HFF-Myc (cell line): Measurements from ENCODE around the gene PROM2.

Experiments
- DNase-seq: peaks from one replicate; pipeline ENCODE4 v3.0.0-alpha.2; 2011; ENCODE audit warnings: low read depth; ENCODE audit errors: extremely low read depth
- H3K4me3 ChIP-seq: replicated peaks from 2 replicates; pipeline ENCODE4 v1.5.1; 2011; ENCODE audit warnings: low read depth, mild to moderate bottlenecking, control low read depth, low read length
- CTCF ChIP-seq: IDR thresholded peaks from 2 replicates; pipeline ENCODE4 v1.5.1; 2012; ENCODE audit warnings: mild to moderate bottlenecking, low read depth, low read length, control low read depth; ENCODE audit errors: missing control alignments

PROM2 gene

GRCh38 chr2:95285542-95285932 lies 11.3 kb downstream of the PROM2 start:
- no peak overlapping the region for H3K4me3 ChIP-seq
- no peak for TF ChIP-seq CTCF
- DNase-seq, result no peak

GRCh38 chr2:95287336-95287735 lies 13.1 kb downstream of the PROM2 start:
- no peak for DNase-seq
- TF ChIP-seq CTCF, result no peak
- H3K4me3 ChIP-seq, result no peak overlapping the region

- no peak for TF ChIP-seq CTCF
- no peak for DNase-seq
- no peak overlapping the region for H3K4me3 ChIP-seq
These were observed 13.6 kb downstream of the PROM2 start for GRCh38 chr2:95287806-95288205.

GRCh38 chr2:95289253-95289652 lies 15.0 kb downstream of the PROM2 start:
- no peak for TF ChIP-seq CTCF
- DNase-seq, result no peak
- H3K4me3 ChIP-seq, result no peak overlapping the region

- no peak overlapping the region for H3K4me3 ChIP-seq
- TF ChIP-seq CTCF, result no peak
- no peak for DNase-seq
These were observed 17.0 kb downstream of the PROM2 start for GRCh38 chr2:95291222-95291621.

- H3K4me3 ChIP-seq, result no peak overlapping the region
- no peak for DNase-seq
- no peak for TF ChIP-seq CTCF
These were observed 18.5 kb downstream of the PROM2 start for GRCh38 chr2:95292623-95293260.
